A549 (cell line): ENCODE measurements around the gene PSMD6. TPM values are rescaled to one million over a fixed set of nuclear protein-coding genes. Genes with fewer than 3 reads are reported as not detected.

Experiments
- ATAC-seq, 2 experiments: fragments of 200-7000 bp in 1 of 2; fragments of >200 bp in 1 of 2; cut with Nextera tagmentation in 1 of 2; cut with Tn5 transposase in 1 of 2; 3 replicates each; pipeline versions ENCODE4 v1.8.0 to v1.9.1; 2018 to 2020; ENCODE audit warnings: mild to moderate bottlenecking in 1 of 2, moderate library complexity in 1 of 2
- CTCF ChIA-PET: fragments of 300-600 bp; sonication (Branson Sonifier 250); formaldehyde crosslinking; extraction: SDS; loops from one replicate; lab custom pipeline; 2021; ENCODE audit warnings: antibody characterized with exemption, inconsistent platforms; lab: Yijun Ruan, JAX
- POLR2A ChIA-PET: fragments of 350-600 bp; formaldehyde crosslinking; extraction: SDS; loops from one replicate; lab custom pipeline; 2021; ENCODE audit warnings: antibody characterized with exemption, inconsistent platforms; lab: Yijun Ruan, JAX
- DNase-seq, 2 experiments: peaks; one replicate each; pipeline versions ENCODE4 v3.0.0 to v3.0.0-alpha.2; 2011 to 2016; ENCODE audit warnings: low read depth in 1 of 2, low spot score in 1 of 2
- FAIRE-seq: peaks from 2 replicates; lab custom pipeline; 2011; peaks lifted over from hg19 to GRCh38; lab: Jason Lieb, UNC
- H3K27ac ChIP-seq, 2 experiments: fragments of >200 bp; sonication (Bioruptor Twin); formaldehyde crosslinking; 3 replicates each; pipeline ENCODE4 v1.5.1; 2016 to 2017
- H3K4me1 ChIP-seq: fragments of >200 bp; sonication (Bioruptor Twin); formaldehyde crosslinking; 3 replicates; pipeline ENCODE4 v1.6.1; 2016
- H3K4me2 ChIP-seq: fragments of >200 bp; sonication (Bioruptor Twin); formaldehyde crosslinking; 3 replicates; pipeline ENCODE4 v1.6.1; 2016
- H3K4me3 ChIP-seq: fragments of >200 bp; sonication (Bioruptor Twin); formaldehyde crosslinking; 3 replicates; pipeline ENCODE4 v1.5.1; 2016
- H3K9me3 ChIP-seq: fragments of >200 bp; sonication (Bioruptor Twin); formaldehyde crosslinking; 3 replicates; pipeline ENCODE4 v1.6.1; 2016
- ATOH8 ChIP-seq: fragments of 250-450 bp; sonication (Bioruptor Pico); IDR thresholded peaks from 2 replicates; pipeline ENCODE4 v1.5.0; 2020; ENCODE audit warnings: low read depth, mild to moderate bottlenecking, moderate library complexity
- BCL3 ChIP-seq: fragments of >200 bp; sonication (Bioruptor Twin); formaldehyde crosslinking; IDR thresholded peaks from 3 replicates; pipeline ENCODE4 v1.6.1; 2016
- BHLHE40 ChIP-seq: IDR thresholded peaks from 2 replicates; pipeline ENCODE4 v1.6.1; 2012; ENCODE audit warnings: low read depth, low read length, inconsistent platforms
- CBX2 ChIP-seq: fragments of 200-600 bp; sonication (generic); IDR thresholded peaks from 2 replicates; pipeline ENCODE4 v1.6.1; 2016; ENCODE audit warnings: low read depth, mild to moderate bottlenecking, borderline replicate concordance
- E2F6 ChIP-seq: IDR thresholded peaks from 2 replicates; pipeline ENCODE4 v1.6.1; 2012; ENCODE audit warnings: low read depth, borderline replicate concordance
- EHF ChIP-seq: fragments of 250-450 bp; sonication (Bioruptor Pico); IDR thresholded peaks from 2 replicates; pipeline ENCODE4 v1.5.0; 2020; ENCODE audit warnings: mild to moderate bottlenecking
- FOSB ChIP-seq: fragments of 250-450 bp; sonication (Bioruptor Pico); IDR thresholded peaks from 2 replicates; pipeline ENCODE4 v1.5.0; 2020; ENCODE audit warnings: mild to moderate bottlenecking, moderate library complexity
- HEYL ChIP-seq: fragments of 250-450 bp; sonication (Bioruptor Pico); IDR thresholded peaks from 2 replicates; pipeline ENCODE4 v1.8.0; 2021; ENCODE audit warnings: mild to moderate bottlenecking, moderate library complexity
- HOXB5 ChIP-seq: fragments of 250-450 bp; sonication (Bioruptor Pico); IDR thresholded peaks from 2 replicates; pipeline ENCODE4 v1.5.0; 2020; ENCODE audit warnings: mild to moderate bottlenecking, moderate library complexity
- KDM1A ChIP-seq: fragments of 200-600 bp; sonication (generic); IDR thresholded peaks from 2 replicates; pipeline ENCODE4 v1.6.1; 2016; ENCODE audit warnings: low read depth, mild to moderate bottlenecking
- KDM5A ChIP-seq: fragments of 200-600 bp; sonication (generic); IDR thresholded peaks from 2 replicates; pipeline ENCODE4 v1.6.1; 2016; ENCODE audit warnings: antibody characterized with exemption, mild to moderate bottlenecking
- MAZ ChIP-seq: fragments of 150-350 bp; IDR thresholded peaks from 2 replicates; pipeline ENCODE4 v1.6.1; 2014; ENCODE audit warnings: antibody characterized with exemption, low read depth, low read length, borderline replicate concordance
- NFE2L2 ChIP-seq: fragments of 150-350 bp; conservative IDR thresholded peaks from 2 replicates; pipeline ENCODE4 v1.6.1; 2014; ENCODE audit warnings: low read length
- PHF8 ChIP-seq: fragments of 200-600 bp; sonication (generic); IDR thresholded peaks from 2 replicates; pipeline ENCODE4 v1.6.1; 2016; ENCODE audit warnings: low read depth, mild to moderate bottlenecking, antibody characterized with exemption, moderate library complexity, borderline replicate concordance
- RARB ChIP-seq: fragments of 250-450 bp; sonication (Bioruptor Pico); IDR thresholded peaks from 2 replicates; pipeline ENCODE4 v1.8.0; 2021; ENCODE audit warnings: mild to moderate bottlenecking, moderate library complexity
- RCOR1 ChIP-seq: fragments of 150-350 bp; IDR thresholded peaks from 2 replicates; pipeline ENCODE4 v1.6.1; 2014; ENCODE audit warnings: antibody characterized with exemption, low read length, low read depth
- SMC3 ChIP-seq: fragments of >200 bp; sonication (Bioruptor Twin); formaldehyde crosslinking; IDR thresholded peaks from 3 replicates; pipeline ENCODE4 v1.6.1; 2018; ENCODE audit warnings: inconsistent platforms
- TFCP2L1 ChIP-seq: fragments of 250-450 bp; sonication (Bioruptor Pico); IDR thresholded peaks from 2 replicates; pipeline ENCODE4 v1.5.0; 2021; ENCODE audit warnings: mild to moderate bottlenecking
- USF2 ChIP-seq: fragments of 450-650 bp; IDR thresholded peaks from 2 replicates; pipeline ENCODE4 v1.6.1; 2014; ENCODE audit warnings: antibody characterized with exemption
- ZFP36 ChIP-seq: fragments of 450-650 bp; IDR thresholded peaks from 2 replicates; pipeline ENCODE4 v1.6.1; 2014; ENCODE audit warnings: borderline replicate concordance; ENCODE audit not compliant: partially characterized antibody
- ZSCAN20 ChIP-seq: fragments of 250-450 bp; sonication (Bioruptor Pico); IDR thresholded peaks from 2 replicates; pipeline ENCODE4 v1.8.0; 2022; ENCODE audit warnings: mild to moderate bottlenecking, moderate library complexity
- WGBS: methylation state at CpG from one replicate; pipeline ENCODE4 v1.1.6; 2017; ENCODE audit errors: missing lambda C conversion rate; 5-methylcytosine and 5-hydroxymethylcytosine counted together
- polyA plus RNA-seq, 4 experiments: library from polyadenylated mRNA; depleted of rRNA in 3 of 4; stranded (reverse); fragments of >200 nt; fragmentation: RNase III in 1 of 4; extraction: RNeasy Plus Mini Kit Qiagen cat#74134 plus additional on column Dnase treatment in 1 of 4; gene quantifications; 2 replicates in 3 of 4; 3 replicates in 1 of 4; pipeline ENCODE4 v1.2.3, GENCODE V29; 2011 to 2017
- TF ChIP-seq, protein P1 (sequence below): fragments of 250-450 bp; sonication (Bioruptor Pico); IDR thresholded peaks from 2 replicates; pipeline ENCODE4 v1.5.0; 2021; ENCODE audit warnings: mild to moderate bottlenecking, moderate library complexity, borderline replicate concordance
- TF ChIP-seq, protein P2 (sequence below): fragments of 200-600 bp; sonication (generic); IDR thresholded peaks from 2 replicates; pipeline ENCODE4 v1.6.1; 2016; ENCODE audit warnings: antibody characterized with exemption, mild to moderate bottlenecking, moderate library complexity
- TF ChIP-seq, protein P3 (sequence below): fragments of 150-350 bp; IDR thresholded peaks from 2 replicates; pipeline ENCODE4 v1.6.1; 2014; ENCODE audit warnings: low read depth, mild to moderate bottlenecking, low read length

Gene PSMD6
- polyA plus RNA-seq, 2 of the 4 experiments (the other 2 are of a cell fraction), result 76.8 to 117 TPM

GRCh38 chr3:64031540-64032508 lies 8.5 kb upstream of the PSMD6 start (continued):
- no peak for TF ChIP-seq ATOH8 (CRISPR knock-in tag)
- TF ChIP-seq ZSCAN20 (CRISPR knock-in tag), result no peak
- TF ChIP-seq USF2, result no peak
- TF ChIP-seq PHF8, result no peak
- TF ChIP-seq NFE2L2, result no peak
- peak; percentile 30 for TF ChIP-seq ZFP36
- TF ChIP-seq KDM1A, result peak; percentile 36; the same call in 1 of the 2 replicates

GRCh38 chr3:64030741-64031140 lies 7.4 kb upstream of the PSMD6 start:
- DNase-seq, result peak; percentile 80 to 88
- peak; percentile 97 to 98 for ATAC-seq
- Histone ChIP-seq H3K4me1 (peaks cover 12% of the 10 kb centered on the region), H3K4me2 (peak overlapping the region; percentile 64), H3K27ac (peak overlapping the region; percentile 84 to 85), H3K4me3 (no peak overlapping the region), H3K9me3 (peaks cover 16% of the 10 kb centered on the region)
- 3% methylated on average over 11 of the region's 16 CpGs for WGBS
- CTCF ChIA-PET, result interaction anchor here (0.6 to 6.6 kb wide), 58 partner anchors 8 to 454 kb away, joined by 3 to 54 read pairs (median 4); partner anchors contain the start of gene PRICKLE2
- POLR2A ChIA-PET, result interaction anchor here (0.6 kb wide), 1 partner anchor 157 kb away, joined by 4 read pairs; no protein-coding TSS in a partner anchor
- FAIRE-seq, result no peak
- no peak for TF ChIP-seq MAZ
- peak; percentile 98 for TF ChIP-seq SMC3
- TF ChIP-seq KDM5A, result no peak
- no peak for TF ChIP-seq FOSB (CRISPR knock-in tag)
- TF ChIP-seq, protein P1, sequence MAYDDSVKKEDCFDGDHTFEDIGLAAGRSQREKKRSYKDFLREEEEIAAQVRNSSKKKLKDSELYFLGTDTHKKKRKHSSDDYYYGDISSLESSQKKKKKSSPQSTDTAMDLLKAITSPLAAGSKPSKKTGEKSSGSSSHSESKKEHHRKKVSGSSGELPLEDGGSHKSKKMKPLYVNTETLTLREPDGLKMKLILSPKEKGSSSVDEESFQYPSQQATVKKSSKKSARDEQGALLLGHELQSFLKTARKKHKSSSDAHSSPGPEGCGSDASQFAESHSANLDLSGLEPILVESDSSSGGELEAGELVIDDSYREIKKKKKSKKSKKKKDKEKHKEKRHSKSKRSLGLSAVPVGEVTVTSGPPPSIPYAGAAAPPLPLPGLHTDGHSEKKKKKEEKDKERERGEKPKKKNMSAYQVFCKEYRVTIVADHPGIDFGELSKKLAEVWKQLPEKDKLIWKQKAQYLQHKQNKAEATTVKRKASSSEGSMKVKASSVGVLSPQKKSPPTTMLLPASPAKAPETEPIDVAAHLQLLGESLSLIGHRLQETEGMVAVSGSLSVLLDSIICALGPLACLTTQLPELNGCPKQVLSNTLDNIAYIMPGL (CRISPR knock-in tag), result no peak
- TF ChIP-seq USF2, result no peak
- TF ChIP-seq TFCP2L1 (CRISPR knock-in tag), result no peak
- TF ChIP-seq EHF (CRISPR knock-in tag), result no peak
- peak; percentile 76; the same call in 1 of the 2 replicates for TF ChIP-seq E2F6
- TF ChIP-seq, protein P2, sequence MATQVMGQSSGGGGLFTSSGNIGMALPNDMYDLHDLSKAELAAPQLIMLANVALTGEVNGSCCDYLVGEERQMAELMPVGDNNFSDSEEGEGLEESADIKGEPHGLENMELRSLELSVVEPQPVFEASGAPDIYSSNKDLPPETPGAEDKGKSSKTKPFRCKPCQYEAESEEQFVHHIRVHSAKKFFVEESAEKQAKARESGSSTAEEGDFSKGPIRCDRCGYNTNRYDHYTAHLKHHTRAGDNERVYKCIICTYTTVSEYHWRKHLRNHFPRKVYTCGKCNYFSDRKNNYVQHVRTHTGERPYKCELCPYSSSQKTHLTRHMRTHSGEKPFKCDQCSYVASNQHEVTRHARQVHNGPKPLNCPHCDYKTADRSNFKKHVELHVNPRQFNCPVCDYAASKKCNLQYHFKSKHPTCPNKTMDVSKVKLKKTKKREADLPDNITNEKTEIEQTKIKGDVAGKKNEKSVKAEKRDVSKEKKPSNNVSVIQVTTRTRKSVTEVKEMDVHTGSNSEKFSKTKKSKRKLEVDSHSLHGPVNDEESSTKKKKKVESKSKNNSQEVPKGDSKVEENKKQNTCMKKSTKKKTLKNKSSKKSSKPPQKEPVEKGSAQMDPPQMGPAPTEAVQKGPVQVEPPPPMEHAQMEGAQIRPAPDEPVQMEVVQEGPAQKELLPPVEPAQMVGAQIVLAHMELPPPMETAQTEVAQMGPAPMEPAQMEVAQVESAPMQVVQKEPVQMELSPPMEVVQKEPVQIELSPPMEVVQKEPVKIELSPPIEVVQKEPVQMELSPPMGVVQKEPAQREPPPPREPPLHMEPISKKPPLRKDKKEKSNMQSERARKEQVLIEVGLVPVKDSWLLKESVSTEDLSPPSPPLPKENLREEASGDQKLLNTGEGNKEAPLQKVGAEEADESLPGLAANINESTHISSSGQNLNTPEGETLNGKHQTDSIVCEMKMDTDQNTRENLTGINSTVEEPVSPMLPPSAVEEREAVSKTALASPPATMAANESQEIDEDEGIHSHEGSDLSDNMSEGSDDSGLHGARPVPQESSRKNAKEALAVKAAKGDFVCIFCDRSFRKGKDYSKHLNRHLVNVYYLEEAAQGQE, result no peak
- TF ChIP-seq RCOR1, result no peak
- no peak for TF ChIP-seq CBX2
- TF ChIP-seq RARB (CRISPR knock-in tag), result no peak
- TF ChIP-seq, protein P3, sequence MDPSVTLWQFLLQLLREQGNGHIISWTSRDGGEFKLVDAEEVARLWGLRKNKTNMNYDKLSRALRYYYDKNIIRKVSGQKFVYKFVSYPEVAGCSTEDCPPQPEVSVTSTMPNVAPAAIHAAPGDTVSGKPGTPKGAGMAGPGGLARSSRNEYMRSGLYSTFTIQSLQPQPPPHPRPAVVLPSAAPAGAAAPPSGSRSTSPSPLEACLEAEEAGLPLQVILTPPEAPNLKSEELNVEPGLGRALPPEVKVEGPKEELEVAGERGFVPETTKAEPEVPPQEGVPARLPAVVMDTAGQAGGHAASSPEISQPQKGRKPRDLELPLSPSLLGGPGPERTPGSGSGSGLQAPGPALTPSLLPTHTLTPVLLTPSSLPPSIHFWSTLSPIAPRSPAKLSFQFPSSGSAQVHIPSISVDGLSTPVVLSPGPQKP, result no peak
- TF ChIP-seq HOXB5, result peak; percentile 61; the same call in 1 of the 2 replicates
- TF ChIP-seq BCL3, result no peak
- no peak for TF ChIP-seq HEYL (CRISPR knock-in tag)
- no peak for TF ChIP-seq PHF8
- TF ChIP-seq BHLHE40, result no peak
